MM.1S (cell line): ENCODE data around the gene MCTP2.

Experiments
- DNase-seq: peaks from one replicate; pipeline ENCODE4 v3.0.0-alpha.2; 2015
- H2AFZ ChIP-seq: fragments of 300-600 bp; sonication (generic); 2 replicates; pipeline ENCODE4 v1.6.0; 2016; ENCODE audit warnings: antibody characterized with exemption, low read length
- H3F3A ChIP-seq: fragments of 300-600 bp; sonication (generic); 2 replicates; pipeline ENCODE4 v1.6.1; 2016; ENCODE audit warnings: mild to moderate bottlenecking, antibody characterized with exemption, low read length, moderate library complexity, mixed read lengths; ENCODE audit not compliant: insufficient read depth
- H3K27ac ChIP-seq: fragments of 300-600 bp; sonication (generic); 2 replicates; pipeline ENCODE4 v1.5.1; 2016; ENCODE audit warnings: mild to moderate bottlenecking, low read length
- H3K27me3 ChIP-seq: fragments of 300-600 bp; sonication (generic); replicated peaks from 2 replicates; pipeline ENCODE4 v1.6.0; 2016; ENCODE audit warnings: low read length; ENCODE audit not compliant: insufficient read depth
- H3K36me3 ChIP-seq: fragments of 300-600 bp; sonication (generic); replicated peaks from 2 replicates; pipeline ENCODE4 v1.6.1; 2016; ENCODE audit warnings: mild to moderate bottlenecking, low read length, mixed read lengths; ENCODE audit not compliant: insufficient read depth
- H3K4me1 ChIP-seq: fragments of 300-600 bp; sonication (generic); 2 replicates; pipeline ENCODE4 v1.6.1; 2016; ENCODE audit warnings: low read length, mixed read lengths
- H3K4me2 ChIP-seq: fragments of 300-600 bp; sonication (generic); 2 replicates; pipeline ENCODE4 v1.6.0; 2016; ENCODE audit warnings: low read depth, low read length
- H3K4me3 ChIP-seq: fragments of 300-600 bp; sonication (generic); 2 replicates; pipeline ENCODE4 v1.5.1; 2016; ENCODE audit warnings: low read length, mixed read lengths
- H3K79me2 ChIP-seq: fragments of 300-600 bp; sonication (generic); 2 replicates; pipeline ENCODE4 v1.6.1; 2016; ENCODE audit warnings: mixed run types, low read length, mixed read lengths
- H3K9ac ChIP-seq: fragments of 300-600 bp; sonication (generic); 2 replicates; pipeline ENCODE4 v1.6.1; 2016; ENCODE audit warnings: low read length, mixed read lengths
- H3K9me2 ChIP-seq: fragments of 300-600 bp; sonication (generic); replicated peaks from 2 replicates; pipeline ENCODE4 v1.6.1; 2016; ENCODE audit warnings: mild to moderate bottlenecking, low read length, mixed read lengths; ENCODE audit not compliant: insufficient read depth
- H3K9me3 ChIP-seq: fragments of 300-600 bp; sonication (generic); replicated peaks from 2 replicates; pipeline ENCODE4 v1.6.1; 2016; ENCODE audit warnings: mild to moderate bottlenecking, low read length, mixed read lengths; ENCODE audit not compliant: insufficient read depth
- H4K20me1 ChIP-seq: fragments of 300-600 bp; sonication (generic); 2 replicates; pipeline ENCODE4 v1.6.1; 2016; ENCODE audit warnings: mild to moderate bottlenecking, low read length, moderate library complexity, mixed read lengths; ENCODE audit not compliant: insufficient read depth
- EZH2 ChIP-seq: fragments of 300-600 bp; sonication (generic); optimal IDR thresholded peaks from 2 replicates; pipeline ENCODE3; 2017; ENCODE audit warnings: low read depth, mild to moderate bottlenecking, antibody characterized with exemption, low read length, mixed read lengths
- EZH2phosphoT487 ChIP-seq: fragments of 300-600 bp; sonication (generic); IDR thresholded peaks from 2 replicates; pipeline ENCODE4 v1.6.1; 2018; ENCODE audit warnings: antibody characterized with exemption, low read length
- TF ChIP-seq, protein P1 (sequence below): fragments of 300-600 bp; sonication (generic); IDR thresholded peaks from 2 replicates; pipeline ENCODE4 v1.5.1; 2016; ENCODE audit warnings: antibody characterized with exemption, low read length, mixed read lengths

MCTP2 gene

DNA sequence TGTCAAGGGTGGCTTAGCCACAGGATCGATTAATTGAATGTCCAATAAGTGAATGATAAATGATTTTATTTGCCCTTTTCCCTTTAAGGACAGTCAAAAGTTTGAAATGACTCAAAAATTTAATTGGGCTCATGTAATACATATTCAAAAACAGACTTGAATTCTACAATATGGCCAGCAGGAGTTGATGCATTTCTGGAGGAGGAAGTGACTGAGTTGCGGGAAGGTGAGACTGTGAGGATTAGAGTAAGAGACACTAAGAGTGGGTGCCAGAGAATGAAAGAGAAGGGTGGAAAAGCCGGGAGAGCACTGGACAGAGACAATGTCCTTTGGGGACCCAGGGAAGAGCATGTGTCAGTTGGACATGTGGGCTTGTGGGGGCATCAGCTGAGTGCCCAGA is 83.3 kb downstream of the MCTP2 start:
- Histone ChIP-seq H4K20me1 (no peaks in the 10 kb centered on the region), H3K27ac (no peak overlapping the region)

GRCh38 chr15:94317211-94317610 is 85.8 kb downstream of the MCTP2 start:
- no peak overlapping the region for H3K9ac ChIP-seq
- H3K4me3 ChIP-seq = no peak overlapping the region
- H3K9me2 ChIP-seq = no peaks in the 10 kb centered on the region
- H4K20me1 ChIP-seq = no peaks in the 10 kb centered on the region
- H2AFZ ChIP-seq = no peak overlapping the region
- no peaks in the 10 kb centered on the region for H3K4me1 ChIP-seq
- no peaks in the 10 kb centered on the region for H3K79me2 ChIP-seq
- no peaks in the 10 kb centered on the region for H3K36me3 ChIP-seq
- H3F3A ChIP-seq = no peaks in the 10 kb centered on the region
- no peaks in the 10 kb centered on the region for H3K27me3 ChIP-seq
- no peak for TF ChIP-seq EZH2
- TF ChIP-seq EZH2phosphoT487 = no peak
- TF ChIP-seq, protein P1, sequence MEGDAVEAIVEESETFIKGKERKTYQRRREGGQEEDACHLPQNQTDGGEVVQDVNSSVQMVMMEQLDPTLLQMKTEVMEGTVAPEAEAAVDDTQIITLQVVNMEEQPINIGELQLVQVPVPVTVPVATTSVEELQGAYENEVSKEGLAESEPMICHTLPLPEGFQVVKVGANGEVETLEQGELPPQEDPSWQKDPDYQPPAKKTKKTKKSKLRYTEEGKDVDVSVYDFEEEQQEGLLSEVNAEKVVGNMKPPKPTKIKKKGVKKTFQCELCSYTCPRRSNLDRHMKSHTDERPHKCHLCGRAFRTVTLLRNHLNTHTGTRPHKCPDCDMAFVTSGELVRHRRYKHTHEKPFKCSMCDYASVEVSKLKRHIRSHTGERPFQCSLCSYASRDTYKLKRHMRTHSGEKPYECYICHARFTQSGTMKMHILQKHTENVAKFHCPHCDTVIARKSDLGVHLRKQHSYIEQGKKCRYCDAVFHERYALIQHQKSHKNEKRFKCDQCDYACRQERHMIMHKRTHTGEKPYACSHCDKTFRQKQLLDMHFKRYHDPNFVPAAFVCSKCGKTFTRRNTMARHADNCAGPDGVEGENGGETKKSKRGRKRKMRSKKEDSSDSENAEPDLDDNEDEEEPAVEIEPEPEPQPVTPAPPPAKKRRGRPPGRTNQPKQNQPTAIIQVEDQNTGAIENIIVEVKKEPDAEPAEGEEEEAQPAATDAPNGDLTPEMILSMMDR = no peak
- no peak overlapping the region for H3K4me2 ChIP-seq
- H3K27ac ChIP-seq = no peak overlapping the region
- no peak for DNase-seq
- H3K9me3 ChIP-seq = no peaks in the 10 kb centered on the region

More for the DNA sequence above, 83.3 kb downstream of the MCTP2 start:
- Histone ChIP-seq H2AFZ (no peak overlapping the region), H3K9ac (no peak overlapping the region), H3K27me3 (no peaks in the 10 kb centered on the region), H3F3A (no peaks in the 10 kb centered on the region), H3K9me2 (no peaks in the 10 kb centered on the region), H3K9me3 (no peaks in the 10 kb centered on the region), H3K4me2 (no peak overlapping the region), H3K36me3 (no peaks in the 10 kb centered on the region), H3K79me2 (no peaks in the 10 kb centered on the region), H3K4me3 (no peak overlapping the region), H3K4me1 (no peaks in the 10 kb centered on the region)
- TF ChIP-seq, protein P1 = no peak
- TF ChIP-seq EZH2 (no peak), EZH2phosphoT487 (no peak)
- DNase-seq = no peak

- H3K9me3 ChIP-seq = no peaks in the 10 kb centered on the region
- no peaks in the 10 kb centered on the region for H3K4me1 ChIP-seq
- no peaks in the 10 kb centered on the region for H3K36me3 ChIP-seq
- no peaks in the 10 kb centered on the region for H3K27me3 ChIP-seq
- H3K79me2 ChIP-seq = no peaks in the 10 kb centered on the region
- no peaks in the 10 kb centered on the region for H3F3A ChIP-seq
- no peaks in the 10 kb centered on the region for H3K9me2 ChIP-seq
- H4K20me1 ChIP-seq = no peaks in the 10 kb centered on the region
- TF ChIP-seq EZH2phosphoT487 (no peak), EZH2 (no peak)
- TF ChIP-seq, protein P1 = no peak
- H3K27ac ChIP-seq = no peak overlapping the region
- no peak overlapping the region for H3K4me3 ChIP-seq
- no peak overlapping the region for H2AFZ ChIP-seq
- H3K4me2 ChIP-seq = no peak overlapping the region
- DNase-seq = no peak
- H3K9ac ChIP-seq = no peak overlapping the region
Observed at GRCh38 chr15:94322141-94322540, 90.8 kb downstream of the MCTP2 start.
